Aorta (tissue), 5 donors: ENCODE results near the gene SLU7. TPM values are rescaled to one million over a fixed set of nuclear protein-coding genes. Genes with fewer than 3 reads are reported as not detected.

Source experiments
- ATAC-seq: fragments of 200-7000 bp; cut with Tn5 transposase; one replicate; pipeline ENCODE4 v1.9.1; 2022; ENCODE audit warnings: moderate library complexity; ENCODE audit not compliant: low FRiP score
- DNase-seq, 2 donors: peaks; one replicate each; pipeline ENCODE4 v3.0.0-alpha.2; 2020
- H3K27ac ChIP-seq, 2 donors: one replicate each; pipeline ENCODE4 v1.5.1; 2013; ENCODE audit warnings: low read length in 2 of 2, mild to moderate bottlenecking in 2 of 2, moderate library complexity in 2 of 2, control low read depth in 1 of 2, inconsistent platforms in 1 of 2, low read depth in 1 of 2
- H3K27me3 ChIP-seq, 2 donors: one replicate each; pipeline ENCODE4 v1.6.1; 2013; ENCODE audit warnings: control low read depth in 1 of 2, low read length in 1 of 2, mild to moderate bottlenecking in 1 of 2, moderate library complexity in 1 of 2; ENCODE audit not compliant: insufficient read depth in 2 of 2, control insufficient read depth in 1 of 2
- H3K36me3 ChIP-seq, 2 donors: one replicate each; pipeline ENCODE4 v1.6.1; 2013; ENCODE audit warnings: control low read depth in 1 of 2, low read length in 1 of 2, mild to moderate bottlenecking in 1 of 2; ENCODE audit not compliant: insufficient read depth in 2 of 2, control insufficient read depth in 1 of 2
- H3K4me1 ChIP-seq, 2 donors: one replicate each; pipeline ENCODE4 v1.6.1; 2013; ENCODE audit warnings: low read length in 2 of 2, control low read depth in 1 of 2, mild to moderate bottlenecking in 1 of 2, moderate library complexity in 1 of 2; ENCODE audit not compliant: insufficient read depth in 2 of 2, control insufficient read depth in 1 of 2
- H3K4me3 ChIP-seq, 2 donors: one replicate each; pipeline ENCODE4 v1.5.1; 2013; ENCODE audit warnings: low read length in 2 of 2, control low read depth in 1 of 2, mild to moderate bottlenecking in 1 of 2
- H3K9me3 ChIP-seq: one replicate; pipeline ENCODE4 v1.6.1; 2013; ENCODE audit warnings: mild to moderate bottlenecking, low read length; ENCODE audit not compliant: control insufficient read depth
- WGBS, 2 donors: extraction: QIAGEN DNeasy Blood & Tissue Kit; methylation state at CpG; one replicate each; pipeline ENCODE4 v1.1.7; 2013; 5-methylcytosine and 5-hydroxymethylcytosine counted together
- intact Hi-C, 2 donors: fragments of 100-400 bp; cut with DNase I; formaldehyde crosslinking; loops; one replicate each; pipeline versions ENCODE4 v1.14.2 to v1.15.0; 2022
- long read RNA-seq, 2 donors: library from polyadenylated mRNA; unstranded; transcript quantifications; one replicate each; pipeline ENCODE4 v2.0.0, GENCODE V29; 2020 to 2021
- polyA plus RNA-seq, 2 donors: library from polyadenylated mRNA; stranded (reverse); fragments of 200-250 nt; gene quantifications; one replicate each; pipeline ENCODE4 v1.2.3, GENCODE V29; 2013
- total RNA-seq, 2 donors: library from RNA; stranded (reverse); fragmentation: NEBNext Ultra II Directional; extraction: Animal tissue kit (Norgen Biotek cat#: 25700); gene quantifications; one replicate each; pipeline ENCODE4 v1.2.1, GENCODE V29; 2021
- donor health status: healthy with polysubstance abuse.
- donor health status: Bipolar disorder and iron deficiency.
- donor health status: DM: no; HTN: no; CAD: no.
- donor health status: DM: no; HTN: no; CAD: no.
- donor health status: DM: yes; HTN: yes; CAD: no.

The SLU7 gene
- total RNA-seq (10 to 100 TPM; 48.7 to 60.6 TPM), polyA plus RNA-seq (10 to 100 TPM; 36.3 to 58.4 TPM)
- long read RNA-seq, donor 1, partial matches to known transcripts, result 129 of 146 reads
- long read RNA-seq, donor 1, other reads (novel, unspliced or antisense), result 16 of 146 reads
- long read RNA-seq, donor 2, partial matches to known transcripts, result 15 of 19 reads
- long read RNA-seq, donor 2, other reads (novel, unspliced or antisense), result 2 of 19 reads

GRCh38 chr5:160418561-160419457, at the start of gene SLU7:
SLU7 (minus strand) TSS chr5:160419081; CDS start chr5:160415294, 3,787 bp downstream.
- WGBS, 2 donors, result 0 to 1% methylated on average over 48 of the region's 48 CpGs
- H3K27me3 ChIP-seq, result no peaks in the 10 kb centered on the region
- peak within 1 kb of the TSS; percentile 89 to 90 for H3K27ac ChIP-seq
- H3K4me1 ChIP-seq, result no peaks in the 10 kb centered on the region
- intact Hi-C loops, result no loop called here
- no peaks in the 10 kb centered on the region for H3K9me3 ChIP-seq
- DNase-seq (peak; percentile 96 to 98), ATAC-seq (peak; percentile 95)
- H3K4me3 ChIP-seq, result peak within 1 kb of the TSS; percentile 68 to 95
- H3K36me3 ChIP-seq, result no peaks in the 10 kb centered on the region

GRCh38 chr5:160468363-160468975, 49.6 kb upstream of the SLU7 start:
- Histone ChIP-seq H3K27ac (no peak overlapping the region), H3K36me3 (no peaks in the 10 kb centered on the region), H3K27me3 (no peaks in the 10 kb centered on the region), H3K9me3 (no peaks in the 10 kb centered on the region), H3K4me3 (no peak overlapping the region), H3K4me1 (peaks cover 3 to 4% of the 10 kb centered on the region in 2 donors)
- ATAC-seq, result no peak
- WGBS, 2 donors, result 75 to 88% methylated on average over 3 of the region's 3 CpGs
- intact Hi-C loops, result no loop called here
- DNase-seq, result no peak

GRCh38 chr5:160467555-160468362, 48.9 kb upstream of the SLU7 start:
- DNase-seq, result peak; percentile 82 to 89

GRCh38 chr5:160466889-160467554, 48.1 kb upstream of the SLU7 start:
- no peaks in the 10 kb centered on the region for H3K9me3 ChIP-seq
- peaks cover 3 to 6% of the 10 kb centered on the region in 2 donors for H3K4me1 ChIP-seq
- H3K27me3 ChIP-seq, result no peaks in the 10 kb centered on the region
- WGBS, 2 donors, result 27 to 28% methylated on average over 9 of the region's 9 CpGs
- intact Hi-C loops, result no loop called here
- ATAC-seq (peak; percentile 6), DNase-seq (no peak)
- H3K27ac ChIP-seq, result no peak overlapping the region
- H3K4me3 ChIP-seq, result no peak overlapping the region
- H3K36me3 ChIP-seq, result no peaks in the 10 kb centered on the region

More at GRCh38 chr5:160467555-160468362, 48.9 kb upstream of the SLU7 start:
- intact Hi-C loops, result no loop called here
- Histone ChIP-seq H3K27ac (no peak overlapping the region), H3K4me1 (peaks cover 3 to 6% of the 10 kb centered on the region in 2 donors), H3K4me3 (no peak overlapping the region), H3K27me3 (no peaks in the 10 kb centered on the region), H3K9me3 (no peaks in the 10 kb centered on the region), H3K36me3 (no peaks in the 10 kb centered on the region)
- peak; percentile 69 for ATAC-seq
- WGBS, 2 donors, result 29 to 32% methylated on average over 29 of the region's 29 CpGs

- H3K4me1 ChIP-seq, result peaks cover 3 to 6% of the 10 kb centered on the region in 2 donors
Observed at GRCh38 chr5:160466116-160466515, 47.2 kb upstream of the SLU7 start.

GRCh38 chr5:160464466-160464797, 45.6 kb upstream of the SLU7 start:
- DNase-seq (no peak), ATAC-seq (no peak)
- WGBS, 2 donors, result 62 to 64% methylated on average over 4 of the region's 4 CpGs
- Histone ChIP-seq H3K4me3 (no peak overlapping the region), H3K36me3 (no peaks in the 10 kb centered on the region), H3K27ac (peak overlapping the region in 1 of 2 donors; percentile 39), H3K9me3 (no peaks in the 10 kb centered on the region), H3K4me1 (peaks cover 2 to 3% of the 10 kb centered on the region in 2 donors), H3K27me3 (no peaks in the 10 kb centered on the region)
- intact Hi-C loops, result no loop called here

More at GRCh38 chr5:160466116-160466515, 47.2 kb upstream of the SLU7 start:
- 77 to 85% methylated on average over 5 of the region's 5 CpGs for WGBS, 2 donors
- DNase-seq, result no peak
- Histone ChIP-seq H3K9me3 (no peaks in the 10 kb centered on the region), H3K4me3 (no peak overlapping the region), H3K36me3 (no peaks in the 10 kb centered on the region), H3K27me3 (no peaks in the 10 kb centered on the region), H3K27ac (no peak overlapping the region)
- no peak for ATAC-seq
- intact Hi-C loops, result no loop called here

- intact Hi-C loops, result no loop called here
Observed at GRCh38 chr5:160463740-160464465, 45.0 kb upstream of the SLU7 start.

More at GRCh38 chr5:160463740-160464465, 45.0 kb upstream of the SLU7 start:
- 52 to 54% methylated on average over 7 of the region's 7 CpGs for WGBS, 2 donors
- H3K4me1 ChIP-seq, result peaks cover 2 to 3% of the 10 kb centered on the region in 2 donors
- no peaks in the 10 kb centered on the region for H3K27me3 ChIP-seq
- DNase-seq (no peak), ATAC-seq (no peak)
- no peaks in the 10 kb centered on the region for H3K9me3 ChIP-seq
- H3K27ac ChIP-seq, result peak overlapping the region in 1 of 2 donors; percentile 39
- no peak overlapping the region for H3K4me3 ChIP-seq
- H3K36me3 ChIP-seq, result no peaks in the 10 kb centered on the region
